HG02973 (cell line): ENCODE measurements around the gene GNG2.

Experiments used
- ATAC-seq: cut with Tn5 transposase; IDR thresholded peaks from one replicate; pipeline ENCODE4 v1.9.1; 2021; ENCODE audit warnings: moderate library complexity; ENCODE audit not compliant: unreplicated experiment

Gene GNG2

DNA sequence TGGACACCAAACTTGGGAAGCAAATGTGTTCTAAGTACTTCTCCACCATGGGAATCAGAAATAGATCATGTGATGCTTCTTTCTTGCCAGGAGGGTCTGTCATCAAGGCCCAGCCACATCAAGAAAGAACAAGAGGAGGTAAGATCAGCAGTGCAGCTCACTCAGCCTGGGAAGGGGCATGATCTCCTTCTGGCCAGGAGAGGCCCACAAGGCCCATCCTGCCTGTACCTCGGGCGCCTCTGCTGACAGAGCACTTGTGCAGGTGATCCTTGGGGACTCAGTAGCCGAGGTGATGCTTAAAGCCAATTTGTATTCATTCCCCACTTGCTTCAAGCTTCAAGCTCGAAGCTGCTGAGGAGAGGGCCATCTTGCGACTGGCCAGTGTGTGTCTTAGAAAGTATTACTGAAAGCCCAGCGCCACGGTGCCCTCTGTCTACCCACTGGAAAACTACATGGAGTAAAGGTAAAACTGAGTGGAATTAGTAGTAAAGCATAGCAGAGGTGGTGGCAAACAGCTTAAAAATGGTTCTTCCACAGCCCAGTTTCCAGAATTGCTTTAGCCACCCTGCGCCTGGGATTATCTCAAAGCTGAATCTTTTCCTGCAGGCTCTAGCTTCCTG lies 155.1 kb downstream of the GNG2 start:
- no peak for ATAC-seq

DNA sequence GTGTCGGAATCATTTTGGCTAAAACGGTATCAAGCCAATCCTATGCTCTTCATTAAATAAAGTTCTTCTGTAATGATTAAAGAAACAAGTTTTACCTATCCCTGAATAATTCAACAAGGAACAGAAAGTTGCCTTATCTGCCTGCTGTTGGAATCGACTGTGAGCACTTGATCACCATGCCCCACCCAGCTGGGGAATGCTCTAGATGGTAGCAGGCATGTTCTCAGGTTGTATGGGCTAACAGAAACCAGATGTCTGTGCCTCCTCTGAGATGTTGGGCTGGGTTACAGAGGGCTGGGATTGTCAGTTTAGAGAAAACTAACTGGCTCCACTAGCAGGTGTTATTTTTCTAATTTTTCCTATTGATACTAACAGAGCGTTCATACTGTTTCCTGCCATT lies 157.8 kb downstream of the GNG2 start:
- ATAC-seq: no peak

DNA sequence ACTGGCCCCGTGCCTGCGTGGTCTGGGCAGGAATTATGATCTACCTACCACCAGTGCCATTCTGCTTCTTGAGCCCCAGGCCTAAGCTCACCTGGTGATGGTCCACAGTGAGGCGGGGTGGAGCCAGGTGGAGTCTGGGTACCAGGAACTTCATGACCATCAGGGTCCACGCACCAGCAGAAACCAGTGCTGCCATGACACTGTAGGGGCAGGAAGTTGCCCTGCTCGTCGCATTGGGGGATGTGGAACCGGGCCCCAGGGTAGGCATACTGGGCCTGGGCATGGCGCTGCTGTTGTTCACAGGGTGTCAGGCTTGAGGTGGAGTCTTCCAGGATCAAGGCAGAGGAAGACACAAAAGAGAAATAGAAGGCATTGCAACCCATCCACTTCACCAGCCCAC lies 158.6 kb downstream of the GNG2 start:
- ATAC-seq: no peak
